Epithelial cell of proximal tubule (primary cell): ENCODE measurements around the gene RNF220. TPM values are rescaled to one million over a fixed set of nuclear protein-coding genes. Genes with fewer than 3 reads are reported as not detected.

Experiments used
- DNase-seq: peaks from one replicate; pipeline ENCODE4 v3.0.0-alpha.2; 2011; ENCODE audit warnings: low read depth
- H3K4me3 ChIP-seq: 2 replicates; pipeline ENCODE4 v1.5.1; 2011; ENCODE audit warnings: low read depth, mild to moderate bottlenecking, low read length
- CTCF ChIP-seq: conservative IDR thresholded peaks from 2 replicates; pipeline ENCODE4 v1.5.1; 2012; ENCODE audit warnings: low read depth, mild to moderate bottlenecking, low read length
- total RNA-seq: library from RNA; depleted of rRNA; stranded (reverse); fragments of >200 nt; gene quantifications from 2 replicates; pipeline ENCODE4 v1.2.3, GENCODE V29; 2015

RNF220 gene
- total RNA-seq, 1 donor from 2014 or later, result 152 TPM

GRCh38 chr1:44684525-44684924, 279.5 kb downstream of the RNF220 start:
- DNase-seq, result no peak
- TF ChIP-seq CTCF, result no peak
- H3K4me3 ChIP-seq, result no peak overlapping the region

GRCh38 chr1:44685218-44685617, 280.2 kb downstream of the RNF220 start:
- no peak for TF ChIP-seq CTCF
- no peak for DNase-seq
- H3K4me3 ChIP-seq, result no peak overlapping the region

GRCh38 chr1:44685881-44686280, 280.8 kb downstream of the RNF220 start:
- DNase-seq, result no peak

GRCh38 chr1:44688760-44689446, 283.8 kb downstream of the RNF220 start:
- TF ChIP-seq CTCF, result no peak
- no peak overlapping the region for H3K4me3 ChIP-seq
- DNase-seq, result no peak

More at GRCh38 chr1:44685881-44686280, 280.8 kb downstream of the RNF220 start:
- no peak overlapping the region for H3K4me3 ChIP-seq
- no peak for TF ChIP-seq CTCF

GRCh38 chr1:44689447-44689765, 284.4 kb downstream of the RNF220 start:
- no peak overlapping the region for H3K4me3 ChIP-seq
- no peak for TF ChIP-seq CTCF
- no peak for DNase-seq

GRCh38 chr1:44693159-44693558, 288.1 kb downstream of the RNF220 start:
- no peak for TF ChIP-seq CTCF
- DNase-seq, result no peak
- no peak overlapping the region for H3K4me3 ChIP-seq

- H3K4me3 ChIP-seq, result no peak overlapping the region
- DNase-seq, result no peak
- no peak for TF ChIP-seq CTCF
These were observed 288.8 kb downstream of the RNF220 start for GRCh38 chr1:44693900-44694299.
